SJCRH30 (cell line): Measurements from ENCODE around the gene SLC43A1. TPM values are rescaled to one million over a fixed set of nuclear protein-coding genes. Genes with fewer than 3 reads are reported as not detected.
"Not testable (repeated sequence)": the region's sequence is repeated elsewhere in the genome, so short reads cannot be mapped to it uniquely, and the experiment has no call there.

Experiments
- DNase-seq, 2 experiments: peaks; one replicate each; pipeline ENCODE4 v3.0.0-alpha.2; 2015 to 2020
- H3K27ac ChIP-seq: fragments of 250-450 bp; sonication (Bioruptor Pico); 2 replicates; pipeline ENCODE4 v1.5.1; 2020; ENCODE audit warnings: mild to moderate bottlenecking, moderate library complexity
- H3K27me3 ChIP-seq: fragments of 250-450 bp; sonication (Bioruptor Pico); 2 replicates; pipeline ENCODE4 v1.5.1; 2020; ENCODE audit warnings: mild to moderate bottlenecking, moderate library complexity
- H3K36me3 ChIP-seq: fragments of 250-450 bp; sonication (Bioruptor Pico); 2 replicates; pipeline ENCODE4 v1.5.1; 2020; ENCODE audit warnings: mild to moderate bottlenecking, moderate library complexity
- H3K4me1 ChIP-seq: fragments of 250-450 bp; sonication (Bioruptor Pico); 2 replicates; pipeline ENCODE4 v1.5.1; 2020; ENCODE audit warnings: mild to moderate bottlenecking, moderate library complexity
- H3K4me3 ChIP-seq: fragments of 250-450 bp; sonication (Bioruptor Pico); 2 replicates; pipeline ENCODE4 v1.5.1; 2020; ENCODE audit warnings: mild to moderate bottlenecking, moderate library complexity
- H3K9me3 ChIP-seq: fragments of 250-450 bp; sonication (Bioruptor Pico); replicated peaks from 2 replicates; pipeline ENCODE4 v1.5.1; 2020; ENCODE audit warnings: mild to moderate bottlenecking, moderate library complexity
- total RNA-seq: library from RNA; depleted of rRNA; stranded (reverse); fragments of >200 nt; shearing (Covaris generic); gene quantifications from 2 replicates; pipeline ENCODE4 v1.2.3, GENCODE V29; 2014

SLC43A1 gene
- total RNA-seq, 1 experiment from 2014 or later: 8.8 TPM

DNA sequence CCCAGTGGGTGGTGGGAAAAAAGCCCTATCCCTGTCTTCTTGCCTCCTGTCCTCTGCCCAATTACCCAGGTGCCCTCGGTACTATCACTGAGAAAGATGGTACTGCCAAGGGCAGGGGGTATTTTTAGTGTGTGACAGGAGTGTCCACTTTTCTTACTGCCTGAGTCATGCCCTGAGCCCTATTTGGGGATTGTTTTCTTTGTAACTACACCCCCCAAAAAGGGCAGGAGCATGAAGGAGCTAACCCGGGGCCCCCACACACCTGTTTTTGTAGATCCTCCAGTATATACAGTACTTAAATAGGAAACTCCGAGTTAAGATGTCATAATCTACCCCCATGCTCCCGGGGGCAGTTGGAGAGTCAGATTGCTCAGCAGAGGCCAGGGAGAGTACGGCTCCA, 25.7 kb upstream of the SLC43A1 start:
- H3K9me3 ChIP-seq: no peaks in the 10 kb centered on the region
- H3K36me3 ChIP-seq: no peaks in the 10 kb centered on the region
- H3K27me3 ChIP-seq: no peaks in the 10 kb centered on the region
- H3K27ac ChIP-seq: peak overlapping the region; percentile 25
- H3K4me3 ChIP-seq: no peak overlapping the region
- peak; percentile 77 to 83 for DNase-seq
- H3K4me1 ChIP-seq: peaks cover 43% of the 10 kb centered on the region

DNA sequence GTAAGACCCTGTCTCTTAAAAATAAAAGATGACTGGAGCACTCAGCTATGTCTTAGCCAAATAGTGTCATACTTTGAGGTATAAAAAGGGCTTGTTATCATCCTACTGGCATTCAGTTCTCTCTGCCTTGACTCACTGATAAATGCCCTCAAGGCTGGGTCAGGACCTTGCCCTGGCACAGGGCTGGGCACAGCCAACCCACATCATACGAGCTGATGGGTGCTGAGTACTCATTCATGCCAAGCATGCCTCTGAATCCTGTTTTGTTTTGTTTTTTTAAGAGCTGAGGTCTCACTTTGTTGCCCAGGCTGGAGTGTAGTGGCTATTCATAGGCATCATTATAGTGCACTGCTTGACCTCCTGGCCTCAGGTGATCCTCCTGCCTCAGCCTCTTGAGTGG, 23.8 kb upstream of the SLC43A1 start:
- H3K9me3 ChIP-seq: no peaks in the 10 kb centered on the region
- H3K4me3 ChIP-seq: no peak overlapping the region
- peaks cover 43% of the 10 kb centered on the region for H3K4me1 ChIP-seq
- no peaks in the 10 kb centered on the region for H3K36me3 ChIP-seq
- H3K27ac ChIP-seq: no peak overlapping the region
- H3K27me3 ChIP-seq: no peaks in the 10 kb centered on the region
- DNase-seq: no peak

DNA sequence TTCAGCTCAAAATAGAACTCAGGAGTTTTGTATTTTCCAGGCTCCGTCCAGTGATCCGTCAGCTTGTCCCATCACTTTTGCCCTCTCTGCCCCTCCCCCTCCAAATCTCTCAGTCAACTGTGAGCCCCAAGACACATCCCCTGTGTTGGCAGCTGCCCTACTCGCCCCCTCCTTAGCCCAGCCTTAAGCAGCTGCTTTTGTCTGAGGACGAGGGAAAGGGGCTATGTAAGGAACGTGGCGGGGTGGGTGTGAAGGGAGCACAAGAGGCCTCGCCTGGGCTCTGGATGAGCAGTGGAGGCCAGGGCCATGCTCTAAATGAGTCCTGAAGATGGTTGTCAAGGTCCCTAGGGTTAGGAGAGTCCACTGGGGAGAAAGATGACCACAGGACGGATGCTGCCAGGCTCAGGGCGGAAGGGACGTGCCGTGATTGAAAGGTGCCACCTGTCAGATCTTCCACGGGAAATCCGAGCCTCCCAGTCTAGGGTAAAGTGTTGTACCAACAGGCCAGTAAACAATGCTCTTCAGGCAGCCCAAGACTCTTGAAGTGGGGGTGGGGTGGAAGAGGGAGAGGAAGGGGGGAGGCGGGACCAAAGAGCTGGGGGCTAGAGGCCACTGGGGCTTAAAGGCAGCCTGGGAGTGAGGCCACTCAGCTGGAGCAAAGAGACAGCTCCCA, 21.6 kb upstream of the SLC43A1 start, which contains the start of gene SMTNL1:
Gene SMTNL1 (plus strand): TSS at position 649 of the 673 bp plus-strand sequence. CDS start 5,048 bp downstream, outside the sequence.
- DNase-seq: peak; percentile 78 to 85
- Histone ChIP-seq H3K27ac (peak within 1 kb of the TSS; percentile 58), H3K9me3 (no peaks in the 10 kb centered on the region), H3K4me1 (peaks cover 43% of the 10 kb centered on the region), H3K36me3 (no peaks in the 10 kb centered on the region), H3K27me3 (no peaks in the 10 kb centered on the region), H3K4me3 (peak within 1 kb of the TSS; percentile 18)

DNA sequence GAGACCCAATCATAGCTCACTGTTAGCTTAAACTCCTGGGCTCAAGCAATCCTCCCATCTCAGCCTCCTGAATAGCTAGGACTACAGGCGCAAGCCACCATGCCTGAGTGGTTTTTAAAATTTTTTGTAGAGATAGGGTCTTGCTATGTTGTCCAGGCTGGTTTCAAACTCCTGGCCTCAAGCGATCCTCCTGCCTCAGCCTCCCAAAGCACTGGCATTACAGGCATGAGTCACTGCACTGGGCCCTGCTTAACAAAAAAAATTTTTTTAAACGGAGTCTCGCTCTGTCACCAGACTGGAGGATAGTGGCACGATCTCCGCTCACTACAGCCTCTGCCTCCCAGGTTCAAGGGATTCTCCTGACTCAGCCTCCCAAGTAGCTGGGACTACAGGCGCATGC, 18.9 kb upstream of the SLC43A1 start:
- H3K4me3 ChIP-seq, H3K36me3 ChIP-seq, H3K27me3 ChIP-seq, H3K9me3 ChIP-seq, DNase-seq, H3K27ac ChIP-seq: not testable (repeated sequence)
- peaks cover 25% of the 10 kb centered on the region for H3K4me1 ChIP-seq

DNA sequence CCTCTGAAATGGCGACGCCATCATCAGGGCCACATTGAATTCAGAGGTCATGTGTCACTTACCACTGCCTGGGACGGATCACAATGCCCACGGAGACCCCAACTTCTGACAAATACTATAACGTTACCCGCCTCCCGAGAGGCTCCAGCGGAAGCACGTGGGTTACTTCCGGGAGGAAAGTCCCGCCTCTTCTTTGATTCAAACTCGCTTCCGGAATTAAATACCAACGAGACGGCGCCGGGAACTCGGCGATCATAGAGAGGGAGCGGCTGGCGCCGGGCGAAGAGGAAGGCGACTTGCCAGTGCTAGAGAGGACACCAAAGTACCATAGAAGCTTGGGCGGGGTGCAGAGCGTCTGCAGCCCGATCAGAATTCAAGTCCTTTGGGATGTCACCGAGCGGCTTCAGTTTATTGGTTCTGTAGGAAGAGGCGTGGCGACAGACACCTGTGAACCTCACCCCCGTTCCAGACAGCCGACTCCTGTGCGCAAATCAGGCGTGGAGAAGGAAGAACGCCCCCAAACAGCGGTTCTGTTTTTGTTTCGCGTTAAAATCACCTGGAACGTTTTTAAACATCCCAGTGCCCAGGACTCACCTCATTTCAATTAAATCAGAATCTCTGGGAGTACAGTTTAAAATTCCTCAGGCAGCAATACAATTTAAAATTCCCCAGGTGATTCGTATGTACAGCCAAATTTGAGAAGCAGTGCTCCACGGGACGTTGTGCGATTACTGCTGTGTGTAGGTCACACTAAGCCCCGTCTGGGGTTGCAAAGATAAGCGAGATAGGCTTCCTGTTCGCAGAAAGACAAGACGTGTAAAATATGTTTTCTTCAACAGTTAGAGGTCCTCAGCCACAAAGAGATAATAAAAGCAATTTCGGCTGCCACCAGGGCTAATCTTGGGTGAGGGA, 15.3 kb upstream of the SLC43A1 start, which contains the start of gene TIMM10:
Gene TIMM10 (minus strand): TSS at position 159 of the 912 bp plus-strand sequence. CDS start 565 bp downstream, outside the sequence.
- Histone ChIP-seq H3K9me3 (no peaks in the 10 kb centered on the region), H3K4me1 (peaks cover 5% of the 10 kb centered on the region), H3K4me3 (peak within 1 kb of the TSS; percentile 80), H3K36me3 (peaks cover 7% of the 10 kb centered on the region; the same call in 1 of the 2 replicates), H3K27me3 (no peaks in the 10 kb centered on the region), H3K27ac (peak within 1 kb of the TSS; percentile 65)
- DNase-seq: peak; percentile 97 to 99

DNA sequence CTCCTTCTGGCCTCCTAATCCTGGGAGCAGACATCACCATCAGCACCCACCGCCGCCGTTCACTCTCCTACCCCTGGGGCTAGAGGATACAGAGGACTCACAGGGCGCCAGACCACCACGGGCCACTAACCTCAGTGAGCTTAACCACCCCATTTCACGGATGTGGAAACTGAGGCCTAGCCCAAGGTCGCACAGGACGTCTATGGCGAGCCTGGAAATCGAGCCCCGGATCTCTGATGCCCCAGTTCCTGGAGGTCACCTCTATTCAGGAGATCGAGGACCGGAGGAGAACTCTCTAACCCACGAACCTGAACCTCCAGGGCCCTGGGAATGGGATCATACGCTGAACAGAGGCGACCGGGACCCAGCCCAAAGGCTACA, 14.7 kb upstream of the SLC43A1 start:
- DNase-seq: no peak
- Histone ChIP-seq H3K4me3 (peak overlapping the region; percentile 80), H3K27ac (peak overlapping the region; percentile 65), H3K9me3 (no peaks in the 10 kb centered on the region), H3K27me3 (no peaks in the 10 kb centered on the region), H3K36me3 (peaks cover 7% of the 10 kb centered on the region; the same call in 1 of the 2 replicates), H3K4me1 (peaks cover 5% of the 10 kb centered on the region)

DNA sequence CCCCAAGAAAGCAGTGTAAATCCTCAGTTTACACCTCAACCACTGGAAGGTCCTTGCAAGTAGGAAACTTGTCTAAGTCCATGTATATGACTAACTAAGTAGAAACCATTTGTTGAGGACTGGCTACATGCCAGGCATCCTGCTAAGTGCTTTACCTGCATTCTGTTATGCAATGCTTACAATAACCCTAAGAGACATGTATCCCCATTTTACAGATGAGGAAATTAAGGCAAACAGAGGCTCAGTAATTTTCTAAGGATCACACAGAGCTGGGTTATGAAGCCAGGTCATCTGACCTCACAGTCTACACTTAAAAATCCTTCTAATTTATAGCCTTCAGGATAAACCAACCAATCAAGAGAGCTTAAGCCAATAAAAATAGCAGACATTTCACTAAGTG, 13.5 kb upstream of the SLC43A1 start:
- H3K4me1 ChIP-seq: peaks cover 5% of the 10 kb centered on the region
- H3K27me3 ChIP-seq: no peaks in the 10 kb centered on the region
- no peak overlapping the region for H3K27ac ChIP-seq
- no peaks in the 10 kb centered on the region for H3K9me3 ChIP-seq
- DNase-seq: no peak
- peaks cover 7% of the 10 kb centered on the region; the same call in 1 of the 2 replicates for H3K36me3 ChIP-seq
- no peak overlapping the region for H3K4me3 ChIP-seq

DNA sequence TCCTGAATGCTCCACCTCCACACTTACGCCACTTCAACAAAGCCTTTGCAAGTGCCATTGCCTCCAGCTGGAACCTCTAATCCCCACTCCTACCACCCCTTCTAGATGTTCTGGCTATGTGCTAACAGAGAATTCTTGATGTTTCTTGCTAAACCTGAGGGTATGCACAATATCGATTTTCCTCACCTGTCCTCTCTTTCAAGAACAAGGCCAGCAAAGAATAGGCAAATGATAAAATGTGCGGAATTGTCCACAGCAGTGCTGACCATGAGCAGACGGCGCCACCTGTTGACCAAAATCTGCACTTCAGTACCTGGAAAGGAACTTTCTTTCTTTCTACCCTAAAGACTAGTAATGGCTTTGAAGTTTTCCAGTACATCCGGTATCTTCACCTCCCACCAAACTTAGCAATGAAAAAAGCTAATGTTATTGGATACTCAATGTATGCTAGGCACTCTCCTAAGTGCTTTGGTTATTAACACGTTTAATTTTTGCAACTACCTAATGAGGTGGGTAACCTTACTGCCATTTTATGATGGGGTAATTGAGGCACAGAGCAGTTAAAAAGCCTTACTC, 11.6 kb upstream of the SLC43A1 start:
- Histone ChIP-seq H3K27me3 (no peaks in the 10 kb centered on the region), H3K9me3 (no peaks in the 10 kb centered on the region), H3K27ac (no peak overlapping the region), H3K4me1 (peaks cover 5% of the 10 kb centered on the region), H3K36me3 (peaks cover 7% of the 10 kb centered on the region; the same call in 1 of the 2 replicates), H3K4me3 (no peak overlapping the region)
- peak; percentile 56 to 79 for DNase-seq

DNA sequence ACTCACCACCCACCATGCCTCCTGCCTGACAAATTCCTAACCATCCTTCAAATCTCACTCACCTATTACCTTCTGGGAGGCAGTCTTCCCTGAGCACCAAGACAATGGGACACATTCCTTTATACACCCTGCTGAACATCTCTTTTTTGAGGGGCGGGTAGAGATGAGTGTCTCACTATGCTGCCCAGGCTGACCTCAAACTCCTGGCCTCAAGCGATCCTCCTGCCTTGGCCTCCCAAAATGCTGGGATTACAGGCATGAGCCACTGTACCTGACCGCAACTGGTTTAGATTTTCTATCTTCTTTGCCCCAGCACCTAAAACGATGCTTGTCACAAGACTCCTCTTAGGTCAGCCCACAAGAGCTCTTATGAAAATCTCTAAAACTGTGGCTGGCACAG, 7.9 kb upstream of the SLC43A1 start:
- Histone ChIP-seq H3K27me3 (no peaks in the 10 kb centered on the region), H3K4me1 (no peaks in the 10 kb centered on the region), H3K27ac (no peak overlapping the region), H3K36me3 (0 out of 2 replicates have a peak, but pooled peaks cover 2% of the 10 kb centered on the region), H3K4me3 (no peak overlapping the region), H3K9me3 (no peaks in the 10 kb centered on the region)
- DNase-seq: no peak

DNA sequence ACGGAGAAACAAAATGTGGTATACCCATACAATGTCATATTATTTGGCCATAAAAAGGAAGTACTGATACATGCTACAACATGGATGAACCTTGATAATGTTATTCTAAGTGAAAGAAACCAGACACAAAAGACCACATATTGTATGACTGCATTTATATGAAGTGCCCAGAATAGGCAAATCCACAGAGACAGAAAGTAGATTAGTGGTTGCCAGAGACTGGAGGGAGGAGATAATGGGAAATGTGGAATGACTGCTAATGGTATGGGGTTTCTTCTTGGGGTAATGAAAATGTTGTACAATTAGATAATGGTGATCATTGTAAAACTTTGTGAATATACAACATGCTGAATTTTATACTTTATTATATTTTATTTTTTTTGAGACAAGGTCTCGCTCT, 5.6 kb upstream of the SLC43A1 start:
- Histone ChIP-seq H3K4me1 (no peaks in the 10 kb centered on the region; the same call in 1 of the 2 replicates), H3K4me3 (no peak overlapping the region), H3K27ac (no peak overlapping the region), H3K9me3 (no peaks in the 10 kb centered on the region), H3K36me3 (no peaks in the 10 kb centered on the region), H3K27me3 (no peaks in the 10 kb centered on the region)
- no peak for DNase-seq

DNA sequence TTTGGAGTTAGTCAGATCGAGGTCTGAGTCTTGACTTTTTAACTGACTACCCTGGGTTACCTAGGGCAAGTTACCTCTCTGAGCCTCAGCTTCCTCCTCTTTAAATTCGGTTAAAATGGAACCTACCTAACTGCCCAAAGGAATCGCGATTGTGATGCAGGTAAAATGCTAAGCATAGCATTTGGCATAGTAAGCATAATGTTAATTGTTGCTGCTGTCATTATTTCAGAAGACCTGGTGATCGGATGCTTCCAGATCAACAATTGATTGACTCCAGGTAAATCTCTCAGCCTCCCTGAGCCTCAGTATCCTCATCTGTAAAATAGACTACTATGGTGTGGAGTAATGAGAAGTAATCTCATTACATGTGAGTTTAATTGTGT, 550 bp upstream of the SLC43A1 start:
- Histone ChIP-seq H3K9me3 (no peaks in the 10 kb centered on the region), H3K4me3 (peak overlapping the region; percentile 75), H3K27ac (no peak overlapping the region; the same call in 1 of the 2 replicates), H3K27me3 (no peaks in the 10 kb centered on the region), H3K4me1 (no peaks in the 10 kb centered on the region; the same call in 1 of the 2 replicates), H3K36me3 (no peaks in the 10 kb centered on the region)
- DNase-seq: no peak

DNA sequence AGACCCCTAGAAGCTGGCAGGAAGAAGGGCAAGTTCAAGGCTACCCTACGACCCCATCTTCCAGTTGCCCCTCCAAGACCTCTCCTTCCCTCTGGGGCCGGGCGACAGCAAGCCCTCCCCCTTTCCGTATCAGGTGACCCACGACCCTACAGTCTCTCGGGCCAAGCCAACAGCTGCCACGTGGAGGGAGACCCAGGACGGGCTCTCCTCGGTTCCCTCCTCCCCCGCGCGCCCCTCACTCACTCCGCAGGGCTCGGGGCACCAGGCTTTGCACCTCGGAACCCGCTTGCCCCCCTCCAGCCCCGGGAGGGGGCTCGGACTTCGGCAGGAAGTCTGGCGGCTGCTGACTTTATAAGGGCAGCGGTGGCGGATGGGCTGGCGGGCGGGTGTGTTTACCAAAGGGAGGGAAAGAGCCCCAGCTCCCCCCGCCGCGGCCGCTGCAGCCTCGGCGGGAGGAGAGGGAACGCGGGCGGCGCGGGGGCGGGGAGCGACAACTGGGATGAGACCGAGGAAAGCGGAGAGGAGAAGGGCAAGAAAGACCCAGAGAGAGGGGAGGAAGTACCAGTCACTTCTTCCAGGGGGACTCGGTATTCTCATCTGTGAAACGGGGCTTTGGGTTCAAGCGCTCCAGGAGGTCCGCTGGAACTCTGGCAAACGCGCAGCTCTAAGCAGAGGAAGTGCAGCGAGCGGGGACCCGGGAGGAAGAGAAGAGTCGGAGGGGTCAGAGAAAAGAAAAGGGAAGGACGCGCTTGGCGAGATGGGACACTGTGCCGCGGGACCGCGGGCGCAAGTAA, 767 bp downstream of the SLC43A1 start:
- Histone ChIP-seq H3K4me1 (no peaks in the 10 kb centered on the region; the same call in 1 of the 2 replicates), H3K27me3 (no peaks in the 10 kb centered on the region), H3K36me3 (no peaks in the 10 kb centered on the region), H3K4me3 (peak overlapping the region; percentile 75), H3K27ac (peak overlapping the region; percentile 12; the same call in 1 of the 2 replicates), H3K9me3 (no peaks in the 10 kb centered on the region)
- peak; percentile 54 to 58 for DNase-seq

DNA sequence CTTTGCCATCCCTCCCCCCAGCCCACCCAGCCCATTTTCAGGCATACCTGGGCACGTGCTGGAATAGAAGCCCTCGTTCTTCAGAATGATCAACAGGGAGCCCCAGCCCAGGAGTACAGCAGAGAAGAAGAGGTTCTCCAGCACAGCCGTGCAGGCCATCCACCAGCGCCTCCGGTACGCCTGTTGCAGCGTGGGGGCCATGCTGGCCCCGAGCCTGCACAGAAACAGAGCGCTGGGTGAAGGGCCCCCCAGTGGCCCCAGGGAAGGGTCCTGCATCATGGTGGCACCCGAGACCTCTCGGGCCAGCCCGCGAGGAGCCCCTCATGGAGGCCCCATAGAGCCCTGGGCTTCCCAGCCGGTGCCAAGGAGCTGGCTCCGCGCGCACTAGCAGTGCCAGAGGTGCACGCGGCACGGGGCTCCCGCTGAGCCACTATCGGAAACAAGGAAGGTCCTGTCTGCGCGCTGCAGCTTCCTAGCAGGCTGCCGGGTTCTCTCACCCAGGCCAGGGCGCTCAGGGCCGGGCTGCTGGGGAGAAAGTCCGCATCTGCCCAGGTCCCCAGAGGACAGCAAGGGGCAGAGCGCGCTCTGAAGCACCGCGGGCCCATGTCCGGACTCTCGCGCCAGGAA, 1.5 kb downstream of the SLC43A1 start:
- no peak overlapping the region for H3K27ac ChIP-seq
- H3K36me3 ChIP-seq: no peaks in the 10 kb centered on the region
- H3K9me3 ChIP-seq: no peaks in the 10 kb centered on the region
- no peaks in the 10 kb centered on the region; the same call in 1 of the 2 replicates for H3K4me1 ChIP-seq
- peak overlapping the region; percentile 75 for H3K4me3 ChIP-seq
- H3K27me3 ChIP-seq: no peaks in the 10 kb centered on the region
- DNase-seq: no peak

DNA sequence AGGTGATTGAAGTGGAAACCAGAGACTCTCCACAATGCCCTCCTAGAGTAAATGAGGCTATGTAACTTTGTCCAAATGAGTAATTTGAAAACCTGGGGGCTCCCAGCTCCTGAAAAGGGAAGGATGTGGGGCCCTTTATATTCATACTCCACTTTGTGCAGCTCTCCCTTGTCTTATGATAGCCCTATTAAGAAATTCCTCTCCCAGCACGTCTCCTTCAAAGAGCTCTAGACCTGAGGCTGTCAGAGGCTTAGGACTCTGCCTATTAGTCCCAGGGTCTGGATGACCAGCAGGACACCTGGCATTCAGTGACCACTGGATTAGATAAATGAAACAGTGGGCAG, 2.1 kb downstream of the SLC43A1 start:
- no peak for DNase-seq
- H3K4me1 ChIP-seq: no peaks in the 10 kb centered on the region; the same call in 1 of the 2 replicates
- no peaks in the 10 kb centered on the region for H3K36me3 ChIP-seq
- H3K4me3 ChIP-seq: no peak overlapping the region
- no peak overlapping the region for H3K27ac ChIP-seq
- no peaks in the 10 kb centered on the region for H3K27me3 ChIP-seq
- no peaks in the 10 kb centered on the region for H3K9me3 ChIP-seq
